Smooth muscle cell (in vitro differentiated cells): ENCODE data around the gene MAP7D1. TPM values are rescaled to one million over a fixed set of nuclear protein-coding genes. Genes with fewer than 3 reads are reported as not detected.

Experiments
- DNase-seq: peaks from one replicate; lab custom pipeline; 2025; ENCODE audit not compliant: unreplicated experiment; lab: John Stamatoyannopoulos, UW
- H2AFZ ChIP-seq: fragments of 200-600 bp; sonication (generic); 2 replicates; pipeline ENCODE4 v1.6.0; 2016; ENCODE audit warnings: antibody characterized with exemption, low read depth, mild to moderate bottlenecking
- H3F3A ChIP-seq: fragments of 200-600 bp; sonication (generic); 2 replicates; pipeline ENCODE4 v1.6.0; 2017; ENCODE audit warnings: antibody characterized with exemption, low read depth
- H3K27ac ChIP-seq: fragments of 200-600 bp; sonication (generic); 2 replicates; pipeline ENCODE4 v1.5.1; 2016; ENCODE audit warnings: low read depth, mild to moderate bottlenecking
- H3K27me3 ChIP-seq: fragments of 200-600 bp; sonication (generic); 2 replicates; pipeline ENCODE4 v1.6.1; 2016; ENCODE audit warnings: low read depth, mild to moderate bottlenecking
- H3K36me3 ChIP-seq: fragments of 200-600 bp; sonication (generic); 2 replicates; pipeline ENCODE4 v1.5.1; 2016; ENCODE audit warnings: low read depth
- H3K4me1 ChIP-seq: fragments of 200-600 bp; sonication (generic); 2 replicates; pipeline ENCODE4 v1.5.1; 2016; ENCODE audit warnings: low read depth
- H3K4me2 ChIP-seq: fragments of 200-600 bp; sonication (generic); 2 replicates; pipeline ENCODE4 v1.6.0; 2016; ENCODE audit warnings: mild to moderate bottlenecking
- H3K4me3 ChIP-seq: fragments of 200-600 bp; sonication (generic); 2 replicates; pipeline ENCODE4 v1.5.1; 2016; ENCODE audit warnings: mild to moderate bottlenecking
- H3K79me2 ChIP-seq: fragments of 200-600 bp; sonication (generic); 2 replicates; pipeline ENCODE4 v1.6.0; 2016; ENCODE audit warnings: low read depth, mild to moderate bottlenecking
- H3K9ac ChIP-seq: fragments of 200-600 bp; sonication (generic); 2 replicates; pipeline ENCODE4 v1.6.0; 2016; ENCODE audit warnings: low read depth
- H3K9me3 ChIP-seq: fragments of 200-600 bp; sonication (generic); replicated peaks from 2 replicates; pipeline ENCODE4 v1.5.1; 2016; ENCODE audit warnings: low read depth
- H4K20me1 ChIP-seq: fragments of 200-600 bp; sonication (generic); 2 replicates; pipeline ENCODE4 v1.6.0; 2016; ENCODE audit warnings: low read depth
- CTCF ChIP-seq: fragments of 200-600 bp; sonication (generic); IDR thresholded peaks from 2 replicates; pipeline ENCODE4 v1.5.1; 2017; ENCODE audit warnings: borderline replicate concordance, mild to moderate bottlenecking, antibody characterized with exemption; ENCODE audit not compliant: insufficient read depth, poor library complexity, severe bottlenecking
- WGBS: methylation state at CpG from one replicate; pipeline ENCODE4 v1.1.7; 2016; ENCODE audit warnings: low lambda C conversion rate; 5-methylcytosine and 5-hydroxymethylcytosine counted together
- polyA plus RNA-seq: library from polyadenylated mRNA; unstranded; fragments of >200 nt; fragmentation: Nextera tagmentation; extraction: Ambion mirVana; gene quantifications from 2 replicates; pipeline ENCODE4 v1.2.1, GENCODE V29; 2016
- total RNA-seq: library from RNA; depleted of rRNA; stranded (reverse); fragments of >200 nt; gene quantifications from 2 replicates; pipeline ENCODE4 v1.2.3, GENCODE V29; 2014

The MAP7D1 gene
- total and polyA plus RNA-seq, 2 experiments from 2014 or later, result 109 to 169 TPM

- H3K27ac ChIP-seq, result peak within 1 kb of the TSS; percentile 99
- no peaks in the 10 kb centered on the region for H3K27me3 ChIP-seq
- peak within 1 kb of the TSS; percentile 95 for H3K9ac ChIP-seq
- no peaks in the 10 kb centered on the region for H3K36me3 ChIP-seq
- H4K20me1 ChIP-seq, result peaks cover 15% of the 10 kb centered on the region
- H3K4me1 ChIP-seq, result peaks cover 19% of the 10 kb centered on the region
- H2AFZ ChIP-seq, result peak within 1 kb of the TSS; percentile 73
- H3K79me2 ChIP-seq, result peaks cover 40% of the 10 kb centered on the region
- DNase-seq, result peak; percentile 97
- peak within 1 kb of the TSS; percentile 77 for H3K4me3 ChIP-seq
- H3F3A ChIP-seq, result peaks cover 8% of the 10 kb centered on the region
- H3K4me2 ChIP-seq, result peak within 1 kb of the TSS; percentile 94
- no peaks in the 10 kb centered on the region for H3K9me3 ChIP-seq
- WGBS, result 1% methylated on average over 62 of the region's 62 CpGs
- TF ChIP-seq CTCF, result peak; percentile 87
Observed at GRCh38 chr1:36149237-36149972, 6.6 kb upstream of the MAP7D1 start, which contains the start of gene TRAPPC3. TSS of gene TRAPPC3 (minus strand) at chr1:36149486. CDS start at chr1:36149378, 108 bp downstream.

GRCh38 chr1:36149973-36150295 is 6.0 kb upstream of the MAP7D1 start:
- Histone ChIP-seq H3K36me3 (no peaks in the 10 kb centered on the region), H3K4me3 (no peak overlapping the region), H4K20me1 (peaks cover 11% of the 10 kb centered on the region), H3K27ac (peak overlapping the region; percentile 99), H3K79me2 (peaks cover 36% of the 10 kb centered on the region), H2AFZ (no peak overlapping the region), H3K27me3 (no peaks in the 10 kb centered on the region), H3F3A (peaks cover 8% of the 10 kb centered on the region), H3K4me2 (peak overlapping the region; percentile 68), H3K9ac (peak overlapping the region; percentile 90), H3K9me3 (no peaks in the 10 kb centered on the region), H3K4me1 (peaks cover 23% of the 10 kb centered on the region)
- 29% methylated on average over 6 of the region's 6 CpGs for WGBS
- DNase-seq, result no peak
- no peak for TF ChIP-seq CTCF

GRCh38 chr1:36150296-36151133 is 5.4 kb upstream of the MAP7D1 start:
- H3K9ac ChIP-seq, result peak overlapping the region; percentile 90
- peak overlapping the region; percentile 17 for H3K4me3 ChIP-seq
- DNase-seq, result peak; percentile 61
- no peak for TF ChIP-seq CTCF
- peaks cover 35% of the 10 kb centered on the region for H3K79me2 ChIP-seq
- peaks cover 11% of the 10 kb centered on the region for H4K20me1 ChIP-seq
- peaks cover 8% of the 10 kb centered on the region for H3F3A ChIP-seq
- peaks cover 29% of the 10 kb centered on the region for H3K4me1 ChIP-seq
- no peak overlapping the region for H2AFZ ChIP-seq
- peak overlapping the region; percentile 99 for H3K27ac ChIP-seq
- H3K4me2 ChIP-seq, result peak overlapping the region; percentile 77
- no peaks in the 10 kb centered on the region for H3K9me3 ChIP-seq
- H3K27me3 ChIP-seq, result no peaks in the 10 kb centered on the region
- no peaks in the 10 kb centered on the region for H3K36me3 ChIP-seq
- WGBS, result 13% methylated on average over 12 of the region's 12 CpGs
